A549 (cell line): ENCODE measurements around the gene IGFBP4.

Experiments
- ATOH8 ChIP-seq: fragments of 250-450 bp; sonication (Bioruptor Pico); IDR thresholded peaks from 2 replicates; pipeline ENCODE4 v1.5.0; 2020; ENCODE audit warnings: low read depth, mild to moderate bottlenecking, moderate library complexity
- CHD2 ChIP-seq: fragments of 150-350 bp; IDR thresholded peaks from 2 replicates; pipeline ENCODE4 v1.6.1; 2014; ENCODE audit warnings: low read length; ENCODE audit not compliant: partially characterized antibody
- EP300 ChIP-seq, 2 experiments: fragments of >200 bp; sonication (Bioruptor Twin); formaldehyde crosslinking; IDR thresholded peaks; 2 replicates in 1 of 2; 3 replicates in 1 of 2; pipeline ENCODE4 v1.6.1; 2016 to 2017
- POLR2A ChIP-seq: IDR thresholded peaks from 2 replicates; pipeline ENCODE4 v1.6.1; 2012; ENCODE audit warnings: mild to moderate bottlenecking, low read length
- RFX5 ChIP-seq: fragments of 450-650 bp; IDR thresholded peaks from 2 replicates; pipeline ENCODE4 v1.7.1; 2014; ENCODE audit warnings: antibody characterized with exemption, mild to moderate bottlenecking, moderate library complexity
- RNF2 ChIP-seq: fragments of 200-600 bp; sonication (generic); IDR thresholded peaks from 2 replicates; pipeline ENCODE4 v1.6.1; 2016; ENCODE audit warnings: low read depth, mild to moderate bottlenecking, antibody characterized with exemption, moderate library complexity, borderline replicate concordance
- SMC3 ChIP-seq: fragments of >200 bp; sonication (Bioruptor Twin); formaldehyde crosslinking; IDR thresholded peaks from 3 replicates; pipeline ENCODE4 v1.6.1; 2018; ENCODE audit warnings: inconsistent platforms
- SREBF2 ChIP-seq: fragments of 450-650 bp; IDR thresholded peaks from 2 replicates; pipeline ENCODE4 v1.6.1; 2014; ENCODE audit warnings: mild to moderate bottlenecking, moderate library complexity
- ZC3H11A ChIP-seq: fragments of 450-650 bp; IDR thresholded peaks from 2 replicates; pipeline ENCODE4 v1.6.1; 2014; ENCODE audit warnings: antibody characterized with exemption, mild to moderate bottlenecking
- TF ChIP-seq, protein P1 (sequence below): fragments of >200 bp; sonication (Bioruptor Twin); formaldehyde crosslinking; IDR thresholded peaks from 3 replicates; pipeline ENCODE4 v1.5.1; 2016
- TF ChIP-seq, protein P2 (sequence below): fragments of 450-650 bp; IDR thresholded peaks from 2 replicates; pipeline ENCODE4 v1.6.1; 2014; ENCODE audit warnings: antibody characterized with exemption

- TF ChIP-seq EP300 (IDR thresholded peaks at IDR 0.05) (no peak), CHD2 (no peak), ZC3H11A (no peak), RFX5 (no peak), ATOH8 (CRISPR knock-in tag) (no peak), RNF2 (no peak), SMC3 (no peak), SREBF2 (no peak), POLR2A (no peak)
- TF ChIP-seq, protein P1, sequence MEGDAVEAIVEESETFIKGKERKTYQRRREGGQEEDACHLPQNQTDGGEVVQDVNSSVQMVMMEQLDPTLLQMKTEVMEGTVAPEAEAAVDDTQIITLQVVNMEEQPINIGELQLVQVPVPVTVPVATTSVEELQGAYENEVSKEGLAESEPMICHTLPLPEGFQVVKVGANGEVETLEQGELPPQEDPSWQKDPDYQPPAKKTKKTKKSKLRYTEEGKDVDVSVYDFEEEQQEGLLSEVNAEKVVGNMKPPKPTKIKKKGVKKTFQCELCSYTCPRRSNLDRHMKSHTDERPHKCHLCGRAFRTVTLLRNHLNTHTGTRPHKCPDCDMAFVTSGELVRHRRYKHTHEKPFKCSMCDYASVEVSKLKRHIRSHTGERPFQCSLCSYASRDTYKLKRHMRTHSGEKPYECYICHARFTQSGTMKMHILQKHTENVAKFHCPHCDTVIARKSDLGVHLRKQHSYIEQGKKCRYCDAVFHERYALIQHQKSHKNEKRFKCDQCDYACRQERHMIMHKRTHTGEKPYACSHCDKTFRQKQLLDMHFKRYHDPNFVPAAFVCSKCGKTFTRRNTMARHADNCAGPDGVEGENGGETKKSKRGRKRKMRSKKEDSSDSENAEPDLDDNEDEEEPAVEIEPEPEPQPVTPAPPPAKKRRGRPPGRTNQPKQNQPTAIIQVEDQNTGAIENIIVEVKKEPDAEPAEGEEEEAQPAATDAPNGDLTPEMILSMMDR: no peak
- TF ChIP-seq, protein P2, sequence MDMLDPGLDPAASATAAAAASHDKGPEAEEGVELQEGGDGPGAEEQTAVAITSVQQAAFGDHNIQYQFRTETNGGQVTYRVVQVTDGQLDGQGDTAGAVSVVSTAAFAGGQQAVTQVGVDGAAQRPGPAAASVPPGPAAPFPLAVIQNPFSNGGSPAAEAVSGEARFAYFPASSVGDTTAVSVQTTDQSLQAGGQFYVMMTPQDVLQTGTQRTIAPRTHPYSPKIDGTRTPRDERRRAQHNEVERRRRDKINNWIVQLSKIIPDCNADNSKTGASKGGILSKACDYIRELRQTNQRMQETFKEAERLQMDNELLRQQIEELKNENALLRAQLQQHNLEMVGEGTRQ: no peak
Measured at GRCh38 chr17:40402668-40403067, 40.6 kb upstream of the IGFBP4 start.
